Stomach (tissue), 4 donors: ENCODE data around the gene IL17RC.

ENCODE experiments used
- CTCF ChIP-seq, 7 experiments: fragments of 450-650 bp in 4 of 7; fragments of 200-600 bp in 3 of 7; sonication (generic) in 3 of 7; IDR thresholded peaks; one replicate each; pipeline ENCODE4 v1.5.1; 2016 to 2019; ENCODE audit warnings: antibody characterized with exemption in 7 of 7, control low read depth in 2 of 7, mild to moderate bottlenecking in 1 of 7
- POLR2A ChIP-seq, 4 donors: fragments of 450-650 bp; IDR thresholded peaks; one replicate each; pipeline ENCODE4 v1.6.1; 2016; ENCODE audit warnings: antibody characterized with exemption in 4 of 4, control low read depth in 2 of 4, mild to moderate bottlenecking in 1 of 4, moderate library complexity in 1 of 4

GRCh38 chr3:9899289-9899791 lies 17.6 kb upstream of the IL17RC start:
- no peak for TF ChIP-seq CTCF (IDR thresholded peaks at IDR 0.05)
- no peak for TF ChIP-seq POLR2A (IDR thresholded peaks at IDR 0.05)
